HG03521 (cell line): Measurements from ENCODE around the gene CYTH3.
"Not testable (repeated sequence)": the region's sequence is repeated elsewhere in the genome, so short reads cannot be mapped to it uniquely, and the experiment has no call there.

ENCODE experiments used
- ATAC-seq: cut with Tn5 transposase; IDR thresholded peaks from one replicate; pipeline ENCODE4 v1.9.1; 2021; ENCODE audit warnings: mild to moderate bottlenecking, moderate library complexity; ENCODE audit not compliant: unreplicated experiment

CYTH3 gene

GRCh38 chr7:6234384-6234783 is 38.0 kb downstream of the CYTH3 start:
- no peak for ATAC-seq

GRCh38 chr7:6232534-6232933 is 39.9 kb downstream of the CYTH3 start:
- no peak for ATAC-seq

DNA sequence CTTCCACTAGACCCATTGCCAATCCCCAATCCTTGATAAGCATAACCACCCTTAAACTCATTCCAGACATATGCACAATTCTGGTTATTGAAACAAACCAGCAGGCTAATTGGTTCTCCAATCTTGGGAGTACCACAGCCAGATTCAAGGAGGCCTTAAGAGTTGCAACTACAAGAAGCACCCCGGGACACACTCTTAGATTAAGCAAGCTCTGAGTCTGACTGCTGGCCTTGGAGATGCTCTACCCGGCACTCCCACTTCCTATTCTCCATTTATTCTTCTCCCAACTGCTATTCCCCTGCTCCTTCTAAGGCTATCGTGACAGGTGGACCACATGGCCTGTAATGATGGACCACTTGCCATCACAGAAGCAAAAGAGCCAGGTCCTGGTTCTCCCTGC is 40.3 kb downstream of the CYTH3 start:
- ATAC-seq, result no peak

DNA sequence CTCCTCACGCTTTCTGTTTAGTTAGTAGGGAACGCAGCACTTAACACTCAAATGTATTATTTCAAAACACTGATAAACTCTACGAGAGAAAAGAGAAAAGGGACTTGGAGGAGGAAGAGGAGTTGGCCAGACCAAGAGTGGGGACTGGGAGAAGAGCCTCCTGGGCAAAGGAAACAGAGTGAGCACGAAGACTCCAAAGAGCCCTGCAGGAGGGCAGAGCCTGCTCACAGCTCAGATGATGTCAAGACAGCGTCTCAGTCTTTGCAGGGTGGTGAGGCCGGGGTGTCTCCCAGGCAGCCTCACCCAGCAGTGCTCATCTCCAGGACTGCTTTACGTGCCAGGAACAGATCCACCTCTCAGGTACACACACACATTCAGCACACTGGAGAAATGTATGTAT is 41.2 kb downstream of the CYTH3 start:
- ATAC-seq, result no peak

DNA sequence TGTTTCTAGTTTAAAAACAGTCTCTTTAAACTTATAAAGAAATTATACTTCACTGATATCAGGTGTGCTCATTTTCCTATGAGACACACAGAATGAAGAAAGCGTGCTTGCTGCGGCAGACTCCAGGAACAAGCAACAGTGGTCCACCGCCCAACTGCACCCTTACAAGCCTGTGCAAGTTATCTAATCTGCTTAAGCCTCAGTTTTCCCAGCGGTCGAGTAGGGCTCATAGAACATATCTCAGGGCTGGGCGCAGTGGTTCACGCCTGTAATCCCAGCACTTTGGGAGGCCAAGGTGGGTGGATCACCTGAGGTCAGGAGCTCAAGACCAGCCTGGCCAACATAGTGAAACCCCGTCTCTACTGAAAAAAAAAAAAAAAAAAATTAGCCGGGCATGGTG is 43.1 kb downstream of the CYTH3 start:
- not testable (repeated sequence) for ATAC-seq

DNA sequence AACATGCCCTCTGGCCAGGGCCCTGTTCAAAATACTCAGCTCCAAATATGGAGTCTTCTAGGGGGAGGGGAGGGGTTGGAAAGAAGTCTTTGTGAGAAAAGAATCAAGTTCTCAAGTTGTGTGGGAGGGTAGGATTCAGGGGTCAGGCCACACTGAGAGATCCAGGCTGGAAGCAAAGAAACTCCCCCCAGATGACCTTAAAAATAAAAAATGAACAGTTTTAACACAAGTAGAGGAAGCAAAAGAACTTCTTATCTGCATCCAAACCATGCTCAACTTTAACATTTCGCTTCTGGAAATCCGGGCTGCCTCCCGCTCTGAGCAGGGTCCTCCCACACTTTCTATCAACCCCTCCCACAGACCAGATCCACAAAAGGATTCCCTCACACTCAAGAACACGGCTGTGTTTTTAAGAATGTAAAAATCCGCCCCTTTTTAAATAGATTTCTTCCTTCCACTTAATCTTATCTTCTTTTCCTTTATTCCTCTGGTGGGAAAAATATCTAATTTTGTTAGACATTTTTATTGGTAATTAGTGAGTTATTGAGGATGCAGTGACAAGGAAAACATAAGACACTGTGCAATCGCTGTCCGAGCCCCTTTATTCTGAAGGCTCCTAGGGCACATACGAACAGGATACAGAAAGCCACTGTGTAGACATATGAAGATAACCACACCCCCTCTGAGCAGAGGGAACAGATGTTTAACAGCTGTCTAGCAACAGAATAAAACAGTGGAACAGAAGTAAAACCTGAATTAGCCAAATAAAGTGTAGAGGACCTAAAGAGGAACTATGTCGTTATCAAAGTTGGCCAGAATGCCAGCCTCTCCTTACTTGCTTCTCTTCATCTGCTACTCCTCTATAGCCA is 43.8 kb downstream of the CYTH3 start:
- ATAC-seq, result peak; percentile 68

- no peak for ATAC-seq
Measured at GRCh38 chr7:6227294-6227846, 45.1 kb downstream of the CYTH3 start.

DNA sequence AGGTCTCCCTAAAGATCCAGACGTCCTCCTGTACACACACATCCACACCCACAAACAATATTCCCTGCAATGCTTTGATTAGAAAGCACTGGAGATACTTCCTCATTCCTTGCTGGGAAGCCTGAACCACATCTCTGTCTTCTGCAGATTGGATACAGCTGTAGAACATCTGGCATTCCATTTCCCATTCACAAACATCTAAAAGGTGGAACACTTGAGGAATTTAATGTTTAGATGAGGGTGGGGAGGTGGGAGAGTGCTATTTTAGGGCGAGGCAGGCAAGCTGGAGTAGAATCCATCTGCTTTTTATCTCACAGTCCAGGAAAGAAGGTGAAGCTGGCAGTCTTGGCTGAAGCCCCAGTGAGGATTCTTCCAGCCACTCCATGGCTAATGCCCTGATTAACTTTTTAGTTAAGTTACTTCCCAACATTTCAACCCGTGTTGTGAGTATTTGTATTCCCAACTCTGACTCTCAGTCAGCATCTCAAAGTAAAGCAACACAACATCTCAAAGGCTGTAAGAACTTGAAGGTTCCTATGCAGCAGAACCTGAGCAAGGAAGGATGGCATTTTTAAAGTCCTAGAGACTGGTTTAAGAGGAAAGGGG is 46.1 kb downstream of the CYTH3 start:
- ATAC-seq, result no peak

- ATAC-seq, result not testable (repeated sequence)
Measured at GRCh38 chr7:6223411-6223810, 49.0 kb downstream of the CYTH3 start.

- not testable (repeated sequence) for ATAC-seq
Measured at GRCh38 chr7:6223010-6223409, 49.4 kb downstream of the CYTH3 start.

DNA sequence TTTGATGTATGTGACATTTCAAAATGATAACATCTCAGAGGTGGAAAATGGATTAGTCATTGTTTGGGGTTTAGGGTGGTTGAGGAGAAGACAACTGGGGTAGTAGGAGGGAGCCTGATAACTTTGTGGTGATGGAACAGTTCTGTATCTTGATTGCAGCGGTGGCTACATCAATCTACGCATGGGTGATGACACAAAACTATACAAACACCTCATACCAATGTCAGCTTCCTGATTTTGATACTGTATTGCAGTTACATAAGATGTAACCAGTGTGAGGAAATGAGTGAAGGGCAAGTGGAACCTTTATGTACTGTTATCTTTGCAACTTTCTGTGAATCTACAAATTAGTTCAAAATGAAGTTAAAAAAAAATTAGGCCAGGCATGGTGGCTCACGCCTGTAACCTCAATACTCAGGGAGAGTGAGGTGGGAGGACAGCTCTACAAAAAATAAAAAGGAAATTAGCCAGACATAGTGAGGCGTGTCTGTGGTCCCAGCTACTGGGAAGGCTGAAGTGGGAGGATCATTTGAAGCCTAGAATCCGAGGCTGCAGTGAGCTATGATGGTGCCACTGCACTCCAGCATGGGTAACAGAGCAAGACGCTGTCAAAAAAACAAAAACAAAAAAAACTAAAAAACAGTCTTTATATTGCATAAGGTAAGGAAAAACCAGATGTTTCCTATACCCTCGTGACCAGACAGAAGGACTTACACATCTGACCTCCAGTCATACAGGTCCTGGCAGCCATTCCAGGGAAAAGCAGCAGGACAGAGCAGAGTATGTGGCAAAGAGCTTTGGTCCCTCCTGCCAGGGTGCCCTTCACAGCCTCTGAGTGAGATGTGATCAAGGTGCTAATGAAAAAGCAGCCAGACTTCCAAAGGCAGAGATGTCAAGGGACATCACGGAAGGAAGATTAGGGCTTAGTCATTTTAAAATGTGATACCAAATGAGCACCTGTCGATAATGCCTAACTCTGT is 50.8 kb downstream of the CYTH3 start:
- no peak for ATAC-seq

- no peak for ATAC-seq
Measured at GRCh38 chr7:6218329-6218728, 54.1 kb downstream of the CYTH3 start.

- no peak for ATAC-seq
Measured at GRCh38 chr7:6212008-6212407, 60.4 kb downstream of the CYTH3 start.

GRCh38 chr7:6210621-6211372 is 61.6 kb downstream of the CYTH3 start:
- ATAC-seq, result no peak

DNA sequence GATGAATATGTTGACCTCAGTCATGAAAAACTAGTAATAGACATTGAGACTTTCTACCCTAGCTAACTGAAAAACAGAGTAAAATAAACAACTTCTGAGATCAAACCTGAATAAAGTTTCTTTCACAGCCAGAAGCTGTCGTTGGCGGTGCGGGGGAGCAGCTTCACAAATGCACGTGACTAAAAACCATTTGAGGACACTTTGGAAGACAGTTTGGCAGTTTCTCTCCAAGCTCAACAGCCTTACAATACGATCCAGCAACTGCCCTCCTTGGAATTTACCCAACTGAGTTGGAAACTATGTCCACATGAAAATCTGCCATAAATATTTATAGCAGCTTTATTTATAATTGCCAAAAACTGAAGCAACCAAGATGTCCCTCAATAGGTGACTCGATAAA is 63.1 kb downstream of the CYTH3 start:
- no peak for ATAC-seq

DNA sequence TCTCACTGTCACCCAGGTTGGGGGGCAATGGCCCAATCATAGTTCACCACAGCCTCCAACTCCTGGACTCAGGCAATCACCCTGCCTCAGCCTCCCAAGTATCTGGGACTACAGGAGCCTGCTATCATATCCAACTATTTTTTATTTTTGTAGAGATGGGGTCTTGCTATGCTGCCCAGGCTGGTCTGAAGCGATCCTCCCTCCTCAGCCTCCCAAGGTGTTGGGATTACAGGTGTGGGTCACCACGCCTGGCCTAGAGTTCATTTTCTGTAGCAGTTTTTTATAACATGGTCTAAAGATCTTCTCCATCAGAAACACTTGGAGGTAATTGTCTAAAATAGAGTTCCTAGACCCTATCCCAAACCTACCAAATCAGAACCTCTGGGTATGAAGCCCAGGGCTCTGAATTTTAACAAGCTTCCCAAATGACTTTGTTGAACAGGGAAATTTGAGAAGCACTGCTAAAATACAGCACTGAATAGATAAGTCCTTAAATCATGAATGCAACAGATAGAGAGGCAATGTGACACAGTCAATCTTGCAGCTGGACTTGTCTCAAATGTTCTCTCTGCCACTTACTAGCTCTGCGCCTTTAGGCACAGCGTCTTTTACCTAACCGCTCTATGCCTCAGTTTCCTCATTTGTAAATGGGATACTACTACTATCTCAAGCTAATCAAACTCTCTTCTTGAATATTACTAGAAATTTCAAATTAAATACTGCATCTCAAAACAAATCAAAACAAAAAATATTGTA is 63.7 kb downstream of the CYTH3 start:
- no peak for ATAC-seq

DNA sequence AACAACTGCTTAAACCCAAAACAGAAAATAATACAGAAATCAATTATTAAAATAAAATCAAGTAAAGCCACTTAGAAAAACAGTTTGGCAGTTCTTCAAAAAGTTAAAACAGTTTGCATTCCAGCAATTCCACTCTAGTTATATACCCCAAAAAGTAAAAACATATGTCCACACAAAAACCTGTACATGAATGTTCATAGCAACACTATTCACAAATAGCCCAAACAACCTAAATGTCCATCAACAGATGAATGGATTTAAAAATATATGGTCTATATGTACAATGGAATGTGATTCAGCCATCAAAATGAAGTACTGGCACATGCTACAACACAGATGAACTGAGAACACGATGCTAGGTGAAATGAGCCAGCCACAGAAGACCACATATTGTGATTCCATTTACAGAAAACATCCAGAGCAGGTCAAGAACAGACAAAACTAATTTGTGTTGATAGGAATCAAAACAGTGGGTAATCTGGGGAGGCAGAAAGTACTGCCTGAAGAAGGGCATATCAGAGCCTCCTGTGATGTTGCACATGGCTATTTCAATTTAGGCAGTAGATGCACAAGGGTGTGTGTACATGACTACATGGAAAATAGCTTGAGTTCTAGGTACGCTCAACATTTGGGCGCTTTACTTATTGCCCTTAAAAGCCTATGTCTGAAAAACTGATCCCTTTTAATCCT is 66.3 kb downstream of the CYTH3 start:
- no peak for ATAC-seq

DNA sequence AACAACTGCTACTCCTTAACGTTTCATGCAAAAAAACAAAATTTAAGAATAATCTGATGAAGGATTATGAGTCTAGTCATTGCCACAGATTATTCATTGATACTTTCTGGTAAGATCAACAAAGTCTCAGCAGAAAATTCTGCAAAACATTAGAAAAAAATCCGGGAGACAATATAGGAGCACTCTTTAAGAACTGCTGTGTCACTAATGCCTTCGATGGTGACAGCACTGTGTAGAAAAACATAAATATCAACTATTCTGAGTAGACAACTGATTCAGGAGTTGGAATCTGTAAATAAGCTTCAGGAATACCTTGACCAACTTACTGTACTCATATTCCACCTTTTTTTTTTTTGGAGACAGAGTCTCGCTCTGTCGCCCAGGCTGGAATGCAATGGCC is 69.0 kb downstream of the CYTH3 start:
- no peak for ATAC-seq

GRCh38 chr7:6202117-6202516 is 70.3 kb downstream of the CYTH3 start:
- no peak for ATAC-seq
